Endothelial cell of umbilical vein (primary cell): ENCODE data around the gene AKNAD1. TPM values are rescaled to one million over a fixed set of nuclear protein-coding genes. Genes with fewer than 3 reads are reported as not detected.

Source experiments
- BruUV-seq: library from RNA; stranded (reverse); fragments of 400-500 nt; replicated peaks from 2 replicates; lab custom pipeline; 2021; lab: Mats Ljungman, UMichigan
- CTCF ChIA-PET: fragments of 300-600, 350-600 bp; sonication (Branson Sonifier 250); formaldehyde crosslinking; loops from one replicate; lab custom pipeline; 2021; ENCODE audit warnings: antibody characterized with exemption, inconsistent platforms; lab: Charles Lee
- POLR2A ChIA-PET: fragments of 300-600, 350-600 bp; sonication (Branson Sonifier 250); formaldehyde crosslinking; loops from one replicate; lab custom pipeline; 2021; ENCODE audit warnings: antibody characterized with exemption, inconsistent platforms; lab: Charles Lee
- DNase-seq: peaks from one replicate; pipeline ENCODE4 v3.0.0-alpha.2; 2011; ENCODE audit warnings: low read depth, low spot score
- FAIRE-seq: peaks from 2 replicates; lab custom pipeline; 2011; peaks lifted over from hg19 to GRCh38; lab: Jason Lieb, UNC
- H2AFZ ChIP-seq: 2 replicates; pipeline ENCODE4 v1.6.0; 2012; ENCODE audit warnings: low read depth, low read length, control low read depth, inconsistent platforms
- H3K27ac ChIP-seq: 2 replicates; pipeline ENCODE4 v1.5.1; 2011; ENCODE audit warnings: low read depth, mild to moderate bottlenecking, control low read depth, low read length, moderate library complexity; ENCODE audit not compliant: insufficient read depth
- H3K27me3 ChIP-seq, 2 experiments: 2 replicates each; pipeline versions ENCODE4 v1.6.0 to v1.6.1; 2011; ENCODE audit warnings: low read length in 2 of 2, mixed read lengths in 1 of 2; ENCODE audit not compliant: control insufficient read depth in 2 of 2, insufficient read depth in 2 of 2
- H3K36me3 ChIP-seq, 2 experiments: 2 replicates in 1 of 2; 3 replicates in 1 of 2; pipeline ENCODE4 v1.5.1; 2011; ENCODE audit warnings: low read length in 2 of 2, mild to moderate bottlenecking in 1 of 2, moderate library complexity in 1 of 2; ENCODE audit not compliant: control insufficient read depth in 2 of 2, insufficient read depth in 2 of 2; ENCODE audit errors: extremely low read depth in 1 of 2
- H3K4me1 ChIP-seq: 3 replicates; pipeline ENCODE4 v1.5.1; 2011; ENCODE audit warnings: mild to moderate bottlenecking, low read length; ENCODE audit not compliant: control insufficient read depth, insufficient read depth; ENCODE audit errors: extremely low read depth
- H3K4me2 ChIP-seq: 2 replicates; pipeline ENCODE4 v1.6.1; 2011; ENCODE audit warnings: low read length, control low read depth, mixed read lengths; ENCODE audit not compliant: insufficient read depth
- H3K4me3 ChIP-seq, 3 experiments: fragments of 200-600 bp in 1 of 3; sonication (generic), shearing (Covaris generic) in 1 of 3; replicated peaks in 1 of 3; 2 replicates each; pipeline ENCODE4 v1.5.1; 2011 to 2016; ENCODE audit warnings: control low read depth in 3 of 3, low read length in 3 of 3, mild to moderate bottlenecking in 2 of 3, inconsistent platforms in 1 of 3, low read depth in 1 of 3, moderate library complexity in 1 of 3; ENCODE audit not compliant: insufficient read depth in 1 of 3
- H3K79me2 ChIP-seq: 2 replicates; pipeline ENCODE4 v1.6.0; 2012; ENCODE audit warnings: low read length, inconsistent platforms; ENCODE audit not compliant: control insufficient read depth, insufficient read depth
- H3K9ac ChIP-seq: replicated peaks from 2 replicates; pipeline ENCODE3; 2011; ENCODE audit warnings: low read length, control low read depth; ENCODE audit not compliant: insufficient read depth; ENCODE audit errors: extremely low read depth
- H3K9me1 ChIP-seq: replicated peaks from 3 replicates; pipeline ENCODE4 v1.6.0; 2011; ENCODE audit warnings: mild to moderate bottlenecking, low read length; ENCODE audit not compliant: control insufficient read depth, insufficient read depth; ENCODE audit errors: extremely low read depth
- H3K9me3 ChIP-seq: replicated peaks from 2 replicates; pipeline ENCODE4 v1.5.1; 2012; ENCODE audit warnings: low read length, inconsistent platforms; ENCODE audit not compliant: control insufficient read depth, insufficient read depth
- H4K20me1 ChIP-seq: replicated peaks from 2 replicates; pipeline ENCODE3; 2011; ENCODE audit warnings: mild to moderate bottlenecking, low read length; ENCODE audit not compliant: control insufficient read depth, insufficient read depth; ENCODE audit errors: extremely low read depth
- FOS ChIP-seq: IDR thresholded peaks from 2 replicates; pipeline ENCODE4 v1.6.1; 2011; ENCODE audit warnings: mild to moderate bottlenecking, low read length, moderate library complexity, borderline replicate concordance; ENCODE audit not compliant: insufficient read depth
- GATA2 ChIP-seq: IDR thresholded peaks from 2 replicates; pipeline ENCODE4 v1.7.0; 2011; ENCODE audit warnings: low read depth, mild to moderate bottlenecking, moderate library complexity, mixed read lengths, low read length; ENCODE audit not compliant: insufficient read length, insufficient read depth
- JUN ChIP-seq: IDR thresholded peaks from 2 replicates; pipeline ENCODE4 v1.6.1; 2011; ENCODE audit warnings: borderline replicate concordance, low read depth; ENCODE audit not compliant: insufficient read length, insufficient read depth
- MYC ChIP-seq: IDR thresholded peaks from one replicate; pipeline ENCODE4 v1.6.1; 2011; ENCODE audit warnings: mild to moderate bottlenecking, low read depth, low read length
- POLR2A ChIP-seq: IDR thresholded peaks from 2 replicates; pipeline ENCODE4 v1.6.1; 2012; ENCODE audit warnings: low read depth, mild to moderate bottlenecking, control low read depth, low read length
- POLR2AphosphoS5 ChIP-seq: IDR thresholded peaks from 2 replicates; pipeline ENCODE4 v1.6.1; 2012; ENCODE audit warnings: low read depth, mild to moderate bottlenecking, control low read depth, low read length, moderate library complexity; ENCODE audit not compliant: insufficient read depth
- dilution Hi-C: fragments of 300-500 bp; cut with MboI; formaldehyde crosslinking; loops from one replicate; pipeline ENCODE4 v1.15.0; 2019; ENCODE audit warnings: low sequenced_read_pairs; ENCODE audit not compliant: extremely low pct_ligation_motif_present
- intact Hi-C: fragments of 100-400 bp; cut with micrococcal nuclease; formaldehyde crosslinking; loops from one replicate; pipeline ENCODE4 v1.10.0; 2022
- polyA plus RNA-seq, 4 experiments: library from polyadenylated mRNA; depleted of rRNA in 3 of 4; stranded (reverse) in 3 of 4; unstranded in 1 of 4; fragments of >200 nt; gene quantifications; 2 replicates each; pipeline versions ENCODE4 v1.2.1 to v1.2.3, GENCODE V29; 2011 to 2012; ENCODE audit warnings: missing spikeins in 1 of 4
- total RNA-seq: library from RNA; stranded (reverse); gene quantifications from 2 replicates; pipeline ENCODE4 v1.2.3, GENCODE V29; 2021
- TF ChIP-seq, protein P1 (sequence below), 2 donors: IDR thresholded peaks; 1 replicate in 1 of 2; 2 replicates in 1 of 2; pipeline ENCODE4 v1.5.1; 2011; ENCODE audit warnings: low read length in 2 of 2, mild to moderate bottlenecking in 2 of 2, moderate library complexity in 2 of 2, control low read depth in 1 of 2, inconsistent platforms in 1 of 2, low read depth in 1 of 2; ENCODE audit not compliant: insufficient read depth in 1 of 2; ENCODE audit errors: extremely low read depth in 1 of 2

The AKNAD1 gene
- total and polyA plus RNA-seq, 2 donors (not counting 3 experiments of a cell fraction or from before 2014, with no cell fraction given), result not detected

DNA sequence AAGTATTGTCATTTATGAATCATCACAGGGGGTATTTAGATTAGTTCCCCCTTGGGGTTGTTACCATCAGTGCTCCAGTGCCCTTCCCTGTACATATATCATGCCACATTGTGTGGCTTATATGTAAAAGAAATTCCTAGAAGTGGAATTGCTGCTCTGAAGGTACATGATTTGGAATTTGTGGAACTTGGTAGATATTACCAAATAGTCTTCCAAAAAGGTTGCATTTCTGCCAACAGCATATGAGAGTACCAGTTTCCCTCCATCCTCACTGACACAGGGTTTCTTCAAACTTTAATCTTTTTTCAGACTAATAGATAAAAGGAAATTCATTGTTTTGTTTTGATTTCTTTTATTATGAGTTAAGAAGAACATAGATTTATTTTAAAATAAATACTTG is 41.3 kb downstream of the AKNAD1 start:
- Histone ChIP-seq H3K9me3 (no peaks in the 10 kb centered on the region), H3K9ac (peak overlapping the region; percentile 87), H3K79me2 (no peaks in the 10 kb centered on the region), H4K20me1 (no peaks in the 10 kb centered on the region), H3K9me1 (no peaks in the 10 kb centered on the region), H3K27me3 (no peaks in the 10 kb centered on the region), H3K36me3 (peaks cover 0 to 2% of the 10 kb centered on the region in 2 experiments), H3K27ac (peak overlapping the region; percentile 91), H3K4me1 (peaks cover 12% of the 10 kb centered on the region), H3K4me2 (no peak overlapping the region), H2AFZ (no peak overlapping the region), H3K4me3 (no peak overlapping the region)
- no TSS peak for BruUV-seq
- no peak for DNase-seq
- ChIA-PET POLR2A (no interaction called here), CTCF (no interaction called here)
- intact Hi-C loops (loop anchor here (5.0 kb wide), 1 partner anchor 147 kb away; the partner anchor contains the start of gene CLCC1), dilution Hi-C loops (no loop called here)
- no peak for TF ChIP-seq FOS
- TF ChIP-seq MYC, result no peak
- no peak for TF ChIP-seq JUN
- TF ChIP-seq GATA2, result no peak
- TF ChIP-seq POLR2A, result no peak
- no peak for TF ChIP-seq POLR2AphosphoS5
- TF ChIP-seq, protein P1, sequence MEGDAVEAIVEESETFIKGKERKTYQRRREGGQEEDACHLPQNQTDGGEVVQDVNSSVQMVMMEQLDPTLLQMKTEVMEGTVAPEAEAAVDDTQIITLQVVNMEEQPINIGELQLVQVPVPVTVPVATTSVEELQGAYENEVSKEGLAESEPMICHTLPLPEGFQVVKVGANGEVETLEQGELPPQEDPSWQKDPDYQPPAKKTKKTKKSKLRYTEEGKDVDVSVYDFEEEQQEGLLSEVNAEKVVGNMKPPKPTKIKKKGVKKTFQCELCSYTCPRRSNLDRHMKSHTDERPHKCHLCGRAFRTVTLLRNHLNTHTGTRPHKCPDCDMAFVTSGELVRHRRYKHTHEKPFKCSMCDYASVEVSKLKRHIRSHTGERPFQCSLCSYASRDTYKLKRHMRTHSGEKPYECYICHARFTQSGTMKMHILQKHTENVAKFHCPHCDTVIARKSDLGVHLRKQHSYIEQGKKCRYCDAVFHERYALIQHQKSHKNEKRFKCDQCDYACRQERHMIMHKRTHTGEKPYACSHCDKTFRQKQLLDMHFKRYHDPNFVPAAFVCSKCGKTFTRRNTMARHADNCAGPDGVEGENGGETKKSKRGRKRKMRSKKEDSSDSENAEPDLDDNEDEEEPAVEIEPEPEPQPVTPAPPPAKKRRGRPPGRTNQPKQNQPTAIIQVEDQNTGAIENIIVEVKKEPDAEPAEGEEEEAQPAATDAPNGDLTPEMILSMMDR (IDR thresholded peaks at IDR 0.05; ENCODE audit: extremely low read depth in 1 of 2, insufficient read depth in 1 of 2, low read depth in 1 of 2, low read length in 2 of 2), result no peak
- FAIRE-seq, result no peak
